Pancreas (tissue), 10 donors: ENCODE data around the gene ZP3. TPM values are rescaled to one million over a fixed set of nuclear protein-coding genes. Genes with fewer than 3 reads are reported as not detected.

Experiments used
- ATAC-seq, 4 donors: fragments of 200-7000 bp; cut with Tn5 transposase; one replicate each; pipeline versions ENCODE4 v1.8.0 to v1.9.1; 2020; ENCODE audit warnings: mild to moderate bottlenecking in 4 of 4, moderate library complexity in 4 of 4
- DNase-seq, 6 donors: peaks; one replicate each; pipeline ENCODE4 v3.0.0-alpha.2; 2020
- FAIRE-seq: peaks from 2 replicates; lab custom pipeline; 2012; peaks lifted over from hg19 to GRCh38; lab: Jason Lieb, UNC
- H3K27ac ChIP-seq, 4 donors: fragments of 200-600 bp; sonication (generic); 1 replicate in 3 of 4; 2 replicates in 1 of 4; pipeline versions ENCODE4 v1.5.0 to v1.8.0; 2020
- H3K27me3 ChIP-seq, 4 donors: fragments of 200-600 bp; one replicate each; pipeline ENCODE4 v1.8.0; 2021
- H3K36me3 ChIP-seq, 3 donors: fragments of 200-600 bp; sonication (generic) in 1 of 3; one replicate each; pipeline versions ENCODE4 v1.5.0 to v1.8.0; 2020 to 2021
- H3K4me1 ChIP-seq, 3 donors: fragments of 200-600 bp; one replicate each; pipeline ENCODE4 v1.8.0; 2021
- H3K4me3 ChIP-seq, 4 donors: fragments of 200-600 bp; sonication (generic) in 2 of 4; one replicate each; pipeline versions ENCODE4 v1.5.0 to v1.8.0; 2020 to 2021
- H3K9me3 ChIP-seq, 4 donors: fragments of 200-600 bp; one replicate each; pipeline ENCODE4 v1.8.0; 2021
- WGBS, 2 donors: extraction: QIAGEN DNeasy Blood & Tissue Kit; methylation state at CpG; one replicate each; pipeline ENCODE4 v1.1.7; 2013; 5-methylcytosine and 5-hydroxymethylcytosine counted together
- intact Hi-C, 3 donors: fragments of 100-400 bp; cut with DNase I; formaldehyde crosslinking; loops; one replicate each; pipeline versions ENCODE4 v1.11.1 to v1.14.2; 2022
- polyA plus RNA-seq, 2 donors: library from polyadenylated mRNA; stranded (reverse); fragments of 200-250 nt; gene quantifications; one replicate each; pipeline ENCODE4 v1.2.3, GENCODE V29; 2013
- total RNA-seq, 6 donors: library from RNA; stranded (reverse); fragmentation: NEBNext Ultra II Directional in 4 of 6; extraction: Animal tissue kit (Norgen Biotek cat#: 25700) in 4 of 6; gene quantifications; one replicate each; pipeline versions ENCODE4 v1.2.1 to v1.2.4, GENCODE V29; 2021 to 2023
- TF ChIP-seq, protein P1 (sequence below), 4 donors: fragments of 200-600 bp; sonication (generic) in 3 of 4; IDR thresholded peaks; one replicate each; pipeline versions ENCODE4 v1.5.0 to v1.8.0; 2021; ENCODE audit warnings: antibody characterized with exemption in 4 of 4
- donor health status: healthy with polysubstance abuse.
- donor health status: DM: no; HTN: no; CAD: no; lungs with moderate emphysema.
- donor health status: DM: no; HTN: no; CAD: no.
- donor health status: control.
- donor health status: control.
- donor health status: Bipolar disorder and iron deficiency.
- donor health status: DM: yes; HTN: yes; CAD: no.
- donor health status: DM: no; HTN: no; CAD: no.
- donor health status: DM: no; HTN: no; CAD: no.
- donor health status: DM: yes; HTN: yes; CAD: no.

Gene ZP3
- total and polyA plus RNA-seq, 8 donors, result 2.5 to 14.1 (median 5.9) TPM

GRCh38 chr7:76405738-76406137, 19.0 kb upstream of the ZP3 start:
- DNase-seq (no peak), ATAC-seq (no peak), FAIRE-seq (no peak)
- no peak overlapping the region for H3K27ac ChIP-seq
- 92 to 94% methylated on average over 9 of the region's 9 CpGs for WGBS, 2 donors
- TF ChIP-seq, protein P1, sequence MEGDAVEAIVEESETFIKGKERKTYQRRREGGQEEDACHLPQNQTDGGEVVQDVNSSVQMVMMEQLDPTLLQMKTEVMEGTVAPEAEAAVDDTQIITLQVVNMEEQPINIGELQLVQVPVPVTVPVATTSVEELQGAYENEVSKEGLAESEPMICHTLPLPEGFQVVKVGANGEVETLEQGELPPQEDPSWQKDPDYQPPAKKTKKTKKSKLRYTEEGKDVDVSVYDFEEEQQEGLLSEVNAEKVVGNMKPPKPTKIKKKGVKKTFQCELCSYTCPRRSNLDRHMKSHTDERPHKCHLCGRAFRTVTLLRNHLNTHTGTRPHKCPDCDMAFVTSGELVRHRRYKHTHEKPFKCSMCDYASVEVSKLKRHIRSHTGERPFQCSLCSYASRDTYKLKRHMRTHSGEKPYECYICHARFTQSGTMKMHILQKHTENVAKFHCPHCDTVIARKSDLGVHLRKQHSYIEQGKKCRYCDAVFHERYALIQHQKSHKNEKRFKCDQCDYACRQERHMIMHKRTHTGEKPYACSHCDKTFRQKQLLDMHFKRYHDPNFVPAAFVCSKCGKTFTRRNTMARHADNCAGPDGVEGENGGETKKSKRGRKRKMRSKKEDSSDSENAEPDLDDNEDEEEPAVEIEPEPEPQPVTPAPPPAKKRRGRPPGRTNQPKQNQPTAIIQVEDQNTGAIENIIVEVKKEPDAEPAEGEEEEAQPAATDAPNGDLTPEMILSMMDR (IDR thresholded peaks at IDR 0.05), result no peak
- no peak overlapping the region for H3K4me3 ChIP-seq
- no peaks in the 10 kb centered on the region for H3K9me3 ChIP-seq
- no peaks in the 10 kb centered on the region for H3K36me3 ChIP-seq
- intact Hi-C loops, result no loop called here
- no peaks in the 10 kb centered on the region for H3K4me1 ChIP-seq
- H3K27me3 ChIP-seq, result no peaks in the 10 kb centered on the region

- intact Hi-C loops, result no loop called here
- 73 to 92% methylated on average over 4 of the region's 4 CpGs for WGBS, 2 donors
- Histone ChIP-seq H3K27ac (no peak overlapping the region), H3K27me3 (no peaks in the 10 kb centered on the region), H3K9me3 (no peaks in the 10 kb centered on the region), H3K4me1 (no peaks in the 10 kb centered on the region), H3K36me3 (no peaks in the 10 kb centered on the region), H3K4me3 (no peak overlapping the region)
- no peak for FAIRE-seq
- TF ChIP-seq, protein P1 (IDR thresholded peaks at IDR 0.05), result no peak
- no peak for DNase-seq
- no peak for ATAC-seq
Measured at GRCh38 chr7:76407718-76408117, 17.0 kb upstream of the ZP3 start.

- Histone ChIP-seq H3K36me3 (no peaks in the 10 kb centered on the region), H3K4me1 (no peaks in the 10 kb centered on the region), H3K4me3 (no peak overlapping the region), H3K27me3 (no peaks in the 10 kb centered on the region), H3K27ac (no peak overlapping the region), H3K9me3 (no peaks in the 10 kb centered on the region)
- TF ChIP-seq, protein P1 (IDR thresholded peaks at IDR 0.05), result no peak
- intact Hi-C loops, result no loop called here
- DNase-seq, result no peak
- ATAC-seq, result no peak
- no peak for FAIRE-seq
Measured at GRCh38 chr7:76408121-76408560, 16.6 kb upstream of the ZP3 start.

DNA sequence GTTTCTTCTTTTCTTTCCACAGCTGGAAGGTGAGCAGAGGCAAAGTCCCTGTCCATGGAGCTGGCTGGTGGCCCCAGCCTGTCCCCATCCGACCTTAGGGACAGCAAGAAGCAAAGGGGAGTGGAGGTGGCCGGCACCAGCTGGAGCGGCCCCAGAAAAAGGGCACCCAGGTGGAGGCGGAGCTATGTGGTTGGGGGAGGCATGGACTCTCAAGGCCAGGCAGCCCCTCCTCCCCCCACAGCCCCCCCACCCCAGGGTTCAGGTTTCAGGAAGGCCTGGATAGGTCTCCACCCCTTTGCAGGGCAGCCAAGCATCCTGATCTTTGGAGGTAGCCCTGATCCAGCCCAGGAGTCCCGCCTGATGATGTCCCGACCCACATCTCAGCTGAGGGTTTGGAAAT, 15.2 kb upstream of the ZP3 start, which contains the start of gene SSC4D:
Gene SSC4D, minus strand, starts transcription at position 161 of the 400 bp plus-strand sequence. CDS start 5,258 bp downstream, outside the sequence.
- no peak within 1 kb of the TSS for H3K27ac ChIP-seq
- no peak for FAIRE-seq
- 36 to 59% methylated on average over 6 of the region's 6 CpGs for WGBS, 2 donors

GRCh38 chr7:76411626-76412025, 13.1 kb upstream of the ZP3 start:
- ATAC-seq, result no peak
- intact Hi-C loops, result no loop called here
- H3K4me3 ChIP-seq, result no peak overlapping the region
- no peaks in the 10 kb centered on the region for H3K9me3 ChIP-seq
- TF ChIP-seq, protein P1 (IDR thresholded peaks at IDR 0.05), result no peak
- H3K36me3 ChIP-seq, result no peaks in the 10 kb centered on the region
- DNase-seq, result no peak
- H3K27me3 ChIP-seq, result no peaks in the 10 kb centered on the region
- FAIRE-seq, result no peak
- 87 to 90% methylated on average over 1 of the region's 1 CpG for WGBS, 2 donors
- H3K27ac ChIP-seq, result no peak overlapping the region
- H3K4me1 ChIP-seq, result no peaks in the 10 kb centered on the region

More for the DNA sequence above, 15.2 kb upstream of the ZP3 start, which contains the start of gene SSC4D:
- no peaks in the 10 kb centered on the region for H3K9me3 ChIP-seq
- peak in 3 of 6 donors; percentile 30 to 56 (median 46) for DNase-seq
- H3K36me3 ChIP-seq, result no peaks in the 10 kb centered on the region
- H3K4me3 ChIP-seq, result no peak within 1 kb of the TSS
- H3K27me3 ChIP-seq, result no peaks in the 10 kb centered on the region
- H3K4me1 ChIP-seq, result no peaks in the 10 kb centered on the region
- peak; percentile 35 to 91 (median 80) for ATAC-seq
- intact Hi-C loops, result no loop called here
- TF ChIP-seq, protein P1 (IDR thresholded peaks at IDR 0.05), result no peak
